NCI-H2029 (cell line): ENCODE data around the gene PRC1.
A peak's percentile ranks its signal among the peaks of the same experiment; 100 is the strongest.

Source experiments
- DNase-seq: peaks from one replicate; lab custom pipeline; 2025; lab: John Stamatoyannopoulos, UW

The PRC1 gene

DNA sequence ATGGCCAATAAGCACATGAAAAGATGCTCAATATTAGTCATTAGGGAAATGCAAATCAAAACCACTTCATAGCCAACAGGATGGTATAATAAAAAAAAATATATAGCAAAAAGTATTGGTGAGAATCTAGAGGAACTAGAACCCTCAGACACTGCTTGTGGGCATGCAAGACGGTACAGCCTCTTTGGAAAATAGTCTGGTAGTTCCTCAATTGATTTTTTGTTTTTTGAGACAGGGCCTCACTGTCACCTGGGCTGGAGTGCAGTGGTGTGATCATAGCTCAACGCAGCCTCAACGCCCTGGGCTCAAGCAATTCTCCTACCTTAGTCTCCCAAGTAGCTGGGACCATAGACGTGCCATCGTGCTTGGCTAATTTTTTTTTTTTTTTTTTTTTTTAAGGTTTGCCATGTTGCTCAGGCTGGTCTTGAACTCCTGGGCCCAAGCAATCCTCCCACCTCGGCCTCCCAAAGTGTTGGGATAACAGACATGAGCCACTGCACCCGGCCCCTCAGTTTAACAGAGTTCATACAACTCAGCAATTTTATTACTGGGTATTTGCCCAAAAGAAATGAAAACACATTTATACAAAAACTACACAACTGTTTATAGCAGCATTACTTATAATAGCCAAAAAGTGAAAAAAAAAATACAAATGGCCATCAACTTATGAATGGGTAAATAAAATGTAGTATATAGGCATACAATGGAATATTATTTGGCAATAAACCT, 5.1 kb downstream of the PRC1 start:
- DNase-seq, result no peak

DNA sequence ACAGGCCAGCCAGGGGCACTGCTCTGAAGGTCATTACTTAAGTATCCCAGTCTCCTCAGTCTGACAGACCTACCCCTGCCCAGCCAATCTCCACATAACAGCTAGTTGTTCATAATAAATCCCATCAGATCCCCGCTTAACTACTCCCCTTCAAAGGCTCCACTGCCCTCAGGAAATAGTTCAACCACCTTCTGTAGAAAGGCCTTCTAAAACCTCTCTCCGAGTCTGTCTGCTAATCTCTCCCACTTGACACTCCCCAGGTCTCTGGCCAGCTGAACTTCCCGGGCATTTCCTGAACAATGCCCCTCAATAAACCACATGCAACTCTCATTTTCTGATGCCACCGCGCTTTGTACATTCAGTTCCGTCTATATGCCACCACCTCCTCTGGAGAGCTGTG, 6.0 kb downstream of the PRC1 start:
- no peak for DNase-seq

- DNase-seq, result no peak
Measured at GRCh38 chr15:90987561-90988141, 6.7 kb downstream of the PRC1 start.

DNA sequence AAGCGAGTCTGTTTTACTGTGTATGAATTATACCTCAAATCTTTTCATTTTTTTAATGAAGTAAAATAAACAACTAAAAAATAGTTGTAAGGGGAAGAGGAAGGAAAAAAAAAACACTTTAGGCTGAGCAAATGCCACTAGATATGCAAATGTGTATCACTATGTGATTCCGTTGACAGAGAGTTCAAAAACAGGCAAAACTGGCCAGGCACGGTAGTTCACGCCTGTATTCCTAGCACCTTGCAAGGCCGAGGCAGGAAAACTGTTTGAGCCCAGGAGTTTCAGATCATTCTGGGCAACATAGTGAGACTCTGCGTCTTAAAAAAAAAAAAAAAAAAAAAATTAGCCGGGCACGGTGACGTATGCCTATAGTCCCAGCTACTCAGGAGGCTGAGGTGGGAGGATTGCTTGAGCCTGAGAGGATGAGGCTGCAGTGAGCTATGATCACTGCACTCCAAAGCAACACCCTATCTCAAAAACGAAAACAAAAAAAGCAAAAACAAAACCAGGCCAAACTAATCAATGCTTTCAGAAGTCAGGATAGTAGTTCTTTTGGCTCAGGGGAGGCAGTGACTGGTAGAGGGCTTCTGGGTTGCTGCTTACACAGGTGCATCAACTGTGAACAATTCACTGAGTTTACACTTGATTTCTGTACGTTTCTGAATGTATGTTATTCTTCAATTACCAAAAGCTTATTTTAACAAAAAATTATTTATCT, 7.4 kb downstream of the PRC1 start:
- DNase-seq, result no peak

DNA sequence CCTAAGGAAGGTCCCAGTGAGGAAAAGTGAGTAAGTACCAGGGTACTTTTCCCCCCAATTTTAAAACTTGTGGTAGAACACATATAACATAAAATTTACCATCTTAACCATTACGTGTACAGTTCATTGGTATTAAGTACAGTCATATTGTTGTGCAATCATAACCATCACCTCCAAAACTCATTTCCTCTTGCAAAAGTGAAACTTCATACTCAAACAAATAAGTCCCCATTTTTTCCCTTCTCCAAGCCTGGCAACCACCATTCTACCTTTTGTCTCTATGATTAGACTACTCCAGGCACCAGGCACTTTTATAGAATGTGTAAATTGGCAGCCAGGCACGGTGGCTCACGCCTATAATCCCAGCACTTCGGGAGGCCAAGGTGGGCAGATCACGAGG, 12.2 kb downstream of the PRC1 start:
- no peak for DNase-seq

DNA sequence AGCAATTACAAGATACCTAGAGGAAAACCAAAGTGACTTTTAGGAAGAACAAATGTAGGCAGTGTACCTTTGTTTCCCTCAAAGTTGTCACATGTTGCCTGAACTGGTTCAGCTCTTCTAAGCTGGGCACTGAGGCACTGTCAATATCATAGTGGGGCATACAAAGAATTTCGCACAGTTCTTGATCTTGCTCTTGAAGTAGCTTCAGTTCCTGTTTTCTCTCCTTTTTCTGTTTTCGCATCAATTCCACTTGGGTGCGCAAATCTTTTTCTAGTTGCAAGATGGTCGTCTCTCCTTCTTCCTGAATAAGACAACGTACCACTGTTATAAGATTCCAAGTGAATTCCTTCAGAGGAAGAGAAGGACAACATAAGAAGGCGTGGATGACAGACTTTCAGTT, 12.7 kb downstream of the PRC1 start:
- no peak for DNase-seq

- no peak for DNase-seq
Measured at GRCh38 chr15:90979582-90979981, 14.8 kb downstream of the PRC1 start.

DNA sequence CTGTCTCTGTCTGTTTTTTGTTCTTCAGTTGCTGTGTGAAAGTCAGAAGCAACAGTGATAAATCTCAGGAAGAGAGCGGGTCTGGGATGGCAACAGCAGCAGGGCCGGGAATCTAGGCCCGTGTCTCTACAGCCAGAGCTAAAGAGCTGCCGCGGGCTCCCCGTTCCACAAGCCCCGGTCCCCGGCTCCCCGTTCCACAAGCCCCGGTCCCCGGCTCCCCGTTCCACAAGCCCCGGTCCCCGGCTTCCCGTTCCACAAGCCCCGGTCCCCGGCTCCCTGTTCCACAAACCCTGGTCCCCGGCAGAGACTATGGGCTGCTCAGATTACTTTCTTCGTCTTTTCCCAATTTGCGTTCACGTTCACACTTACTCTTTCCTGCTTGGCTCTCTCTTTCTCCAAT, 20.1 kb downstream of the PRC1 start:
- no peak for DNase-seq

- DNase-seq, result no peak
Measured at GRCh38 chr15:90972133-90972532, 22.2 kb downstream of the PRC1 start.

- DNase-seq, result no peak
Measured at GRCh38 chr15:90970274-90970673, 24.1 kb downstream of the PRC1 start.

GRCh38 chr15:90968434-90968833, 25.9 kb downstream of the PRC1 start:
- DNase-seq, result no peak

DNA sequence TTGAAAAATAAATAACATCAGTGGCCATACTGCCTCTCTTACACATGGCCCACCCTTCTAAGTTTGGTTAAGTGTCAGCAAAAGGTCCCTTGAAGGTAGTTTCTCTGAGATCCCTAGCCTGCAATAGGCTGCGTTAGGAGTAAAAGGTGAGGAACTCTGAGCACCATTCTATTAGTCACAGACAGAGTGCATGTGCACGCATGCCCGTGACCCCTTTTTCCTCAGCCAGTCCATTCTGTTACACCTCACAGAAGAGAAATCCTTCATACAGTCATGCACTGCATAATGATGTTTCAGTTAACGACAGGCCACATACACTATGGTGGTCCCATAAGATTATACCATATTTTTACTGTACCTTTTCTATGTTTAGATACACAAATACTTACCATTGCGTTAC, 27.1 kb downstream of the PRC1 start:
- no peak for DNase-seq

GRCh38 chr15:90966262-90966661, 28.1 kb downstream of the PRC1 start:
- DNase-seq, result no peak

- no peak for DNase-seq
Measured at GRCh38 chr15:90962021-90962420, 32.3 kb downstream of the PRC1 start.

- no peak for DNase-seq
Measured at GRCh38 chr15:90960298-90961091, 33.8 kb downstream of the PRC1 start.

- no peak for DNase-seq
Measured at GRCh38 chr15:90959894-90960293, 34.4 kb downstream of the PRC1 start.

- DNase-seq, result no peak
Measured at GRCh38 chr15:90959028-90959595, 35.2 kb downstream of the PRC1 start.

DNA sequence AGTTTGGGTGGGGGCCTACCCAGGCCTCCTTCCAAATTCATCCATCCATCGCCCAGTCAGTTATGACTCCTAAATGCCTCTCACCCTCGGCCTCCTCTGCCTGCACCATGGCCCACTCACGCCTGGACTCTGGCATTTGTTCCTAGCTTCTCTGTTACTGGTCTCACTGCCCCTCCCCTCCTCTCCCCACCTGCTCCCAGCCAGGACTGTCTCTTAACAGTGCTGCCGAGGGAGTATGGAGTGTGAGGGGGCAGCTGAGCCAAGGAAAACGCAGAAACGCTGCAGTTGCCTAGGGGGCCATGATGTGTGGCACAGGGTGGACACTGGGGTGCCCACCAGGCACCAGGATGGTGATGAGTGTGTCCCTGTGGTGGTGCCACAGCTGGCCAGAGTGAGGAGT, 36.5 kb downstream of the PRC1 start:
- no peak for DNase-seq

DNA sequence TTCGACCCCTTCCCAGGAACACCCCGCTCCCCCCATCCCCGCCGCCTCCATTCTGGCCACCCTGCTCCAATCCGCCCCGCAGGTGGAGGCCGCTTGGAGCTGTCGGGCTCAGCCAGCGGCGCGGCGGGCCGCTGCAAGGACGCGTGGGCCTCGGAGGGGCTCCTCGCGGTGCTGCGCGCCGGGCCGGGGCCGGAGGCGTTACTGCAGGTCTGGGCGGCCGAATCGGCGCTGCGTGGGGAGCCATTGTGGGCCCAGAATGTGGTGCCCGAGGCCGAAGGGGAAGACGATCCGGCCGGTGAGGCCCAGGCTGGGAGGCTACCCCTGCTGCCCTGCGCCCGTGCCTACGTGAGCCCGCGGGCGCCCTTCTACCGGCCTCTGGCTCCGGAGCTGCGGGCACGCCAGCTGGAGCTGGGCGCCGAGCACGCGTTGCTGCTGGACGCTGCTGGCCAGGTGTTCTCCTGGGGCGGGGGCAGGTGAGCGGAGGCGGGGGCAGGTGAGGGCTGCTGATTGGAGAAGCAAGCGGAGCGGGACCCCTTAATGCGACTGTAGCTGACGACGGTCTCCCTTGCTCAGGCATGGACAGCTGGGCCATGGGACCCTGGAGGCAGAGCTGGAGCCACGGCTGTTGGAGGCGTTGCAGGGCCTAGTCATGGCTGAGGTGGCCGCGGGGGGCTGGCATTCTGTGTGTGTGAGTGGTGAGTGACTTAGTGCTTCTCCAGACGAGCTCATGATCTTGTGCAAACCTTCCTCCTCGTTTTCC, 37.1 kb downstream of the PRC1 start:
- DNase-seq, result no peak

DNA sequence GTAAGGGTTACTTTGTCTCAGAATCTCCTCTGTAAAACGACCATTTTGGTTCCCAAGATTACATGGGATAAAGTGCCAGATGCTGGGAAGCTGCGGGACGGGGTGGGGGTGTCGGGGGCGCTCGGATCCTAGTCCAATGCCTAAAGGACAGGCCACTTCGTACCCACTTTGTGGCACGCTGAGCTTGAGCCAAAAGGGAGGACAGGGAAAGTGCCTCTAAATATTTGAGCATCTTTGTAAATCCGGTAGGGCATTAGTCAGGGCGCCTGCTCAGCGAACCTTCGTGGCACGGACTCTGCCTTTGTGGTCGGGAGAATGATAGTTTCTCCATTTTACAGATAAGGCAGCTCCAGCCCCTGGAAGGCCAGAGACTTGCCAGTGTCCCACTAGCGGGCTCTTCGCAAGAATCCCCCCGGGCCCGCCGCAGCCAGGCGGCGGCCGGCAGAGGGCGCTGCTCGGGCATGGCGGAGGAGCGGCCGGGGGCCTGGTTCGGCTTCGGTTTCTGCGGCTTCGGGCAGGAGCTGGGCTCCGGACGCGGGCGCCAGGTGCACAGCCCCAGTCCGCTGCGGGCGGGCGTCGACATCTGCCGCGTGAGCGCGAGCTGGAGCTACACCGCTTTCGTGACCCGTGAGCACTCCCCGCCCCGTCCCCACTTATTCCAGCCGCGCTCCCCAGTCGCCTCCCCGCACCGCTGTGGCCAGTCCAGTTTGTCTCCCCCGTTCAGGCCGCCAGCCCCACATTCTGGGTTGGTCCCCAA, 37.9 kb downstream of the PRC1 start:
- DNase-seq, result peak; percentile 24
